Stimulated activated CD8-positive, alpha-beta memory T cell treated with anti-CD3 and anti-CD28 coated beads, Interleukin-12 subunit alpha, Interleukin-12 subunit beta, amount 100 ng/mL, for 24 hours (primary cell): ENCODE results near the gene ATP6V0E1.

ENCODE experiments used
- DNase-seq: peaks from one replicate; pipeline ENCODE4 v3.0.0-alpha.2; 2020; ENCODE audit errors: extremely low read depth

Gene ATP6V0E1

GRCh38 chr5:172983542-172984243 is at the start of gene ATP6V0E1:
Gene ATP6V0E1, plus strand, starts transcription at chr5:172983771. Its CDS starts 90 bp downstream, at chr5:172983861.
- DNase-seq, result peak; percentile 88

- DNase-seq, result no peak
Observed at GRCh38 chr5:172935096-172935495, 48.5 kb upstream of the ATP6V0E1 start.

- no peak for DNase-seq
Observed at GRCh38 chr5:172936401-172936800, 47.2 kb upstream of the ATP6V0E1 start.

- no peak for DNase-seq
Observed at GRCh38 chr5:172939071-172939470, 44.5 kb upstream of the ATP6V0E1 start.

- no peak for DNase-seq
Observed at GRCh38 chr5:172939611-172940267, 43.8 kb upstream of the ATP6V0E1 start.

- no peak for DNase-seq
Observed at GRCh38 chr5:172940268-172941066, 43.1 kb upstream of the ATP6V0E1 start.

- no peak for DNase-seq
Observed at GRCh38 chr5:172941067-172941516, 42.5 kb upstream of the ATP6V0E1 start.

GRCh38 chr5:172942556-172942955 is 41.0 kb upstream of the ATP6V0E1 start:
- no peak for DNase-seq

- DNase-seq, result no peak
Observed at GRCh38 chr5:172943283-172943841, 40.2 kb upstream of the ATP6V0E1 start.

- no peak for DNase-seq
Observed at GRCh38 chr5:172943906-172944305, 39.7 kb upstream of the ATP6V0E1 start.

GRCh38 chr5:172944741-172945140 is 38.8 kb upstream of the ATP6V0E1 start:
- no peak for DNase-seq

GRCh38 chr5:172945151-172945550 is 38.4 kb upstream of the ATP6V0E1 start:
- no peak for DNase-seq

GRCh38 chr5:172946146-172946545 is 37.4 kb upstream of the ATP6V0E1 start:
- no peak for DNase-seq

GRCh38 chr5:172949426-172949825 is 34.1 kb upstream of the ATP6V0E1 start:
- no peak for DNase-seq

- DNase-seq, result no peak
Observed at GRCh38 chr5:172950176-172950965, 33.2 kb upstream of the ATP6V0E1 start.

- no peak for DNase-seq
Observed at GRCh38 chr5:172951371-172952033, 32.1 kb upstream of the ATP6V0E1 start.

GRCh38 chr5:172952034-172952511 is 31.5 kb upstream of the ATP6V0E1 start:
- no peak for DNase-seq

GRCh38 chr5:172953776-172954675 is 29.5 kb upstream of the ATP6V0E1 start:
- no peak for DNase-seq

GRCh38 chr5:172954751-172955159 is 28.8 kb upstream of the ATP6V0E1 start:
- no peak for DNase-seq

- no peak for DNase-seq
Observed at GRCh38 chr5:172956228-172956627, 27.3 kb upstream of the ATP6V0E1 start.
